Endometrial microvascular endothelial cells (primary cell): ENCODE results near the gene DUSP12. TPM values are rescaled to one million over a fixed set of nuclear protein-coding genes. Genes with fewer than 3 reads are reported as not detected.

ENCODE experiments used
- in situ Hi-C: cut with HindIII; loops from 2 replicates; pipeline ENCODE4 v1.10.0; 2017; ENCODE audit warnings: low sequenced_read_pairs, low pct_unique_long_range_greater_than_20kb; ENCODE audit errors: inconsistent ontology term
- total RNA-seq: library from RNA; depleted of rRNA; stranded (reverse); fragments of >200 nt; gene quantifications from one replicate; pipeline ENCODE4 v1.2.3, GENCODE V29; 2015; ENCODE audit errors: inconsistent ontology term

DUSP12 gene
- total RNA-seq, 1 donor from 2014 or later: 33.3 TPM

- in situ Hi-C loops: loop anchor here (25.0 kb wide), 1 partner anchor 189 kb away; the partner anchor contains the start of gene FCGR3A
These were observed 23.6 kb upstream of the DUSP12 start for GRCh38 chr1:161725908-161726472.

DNA sequence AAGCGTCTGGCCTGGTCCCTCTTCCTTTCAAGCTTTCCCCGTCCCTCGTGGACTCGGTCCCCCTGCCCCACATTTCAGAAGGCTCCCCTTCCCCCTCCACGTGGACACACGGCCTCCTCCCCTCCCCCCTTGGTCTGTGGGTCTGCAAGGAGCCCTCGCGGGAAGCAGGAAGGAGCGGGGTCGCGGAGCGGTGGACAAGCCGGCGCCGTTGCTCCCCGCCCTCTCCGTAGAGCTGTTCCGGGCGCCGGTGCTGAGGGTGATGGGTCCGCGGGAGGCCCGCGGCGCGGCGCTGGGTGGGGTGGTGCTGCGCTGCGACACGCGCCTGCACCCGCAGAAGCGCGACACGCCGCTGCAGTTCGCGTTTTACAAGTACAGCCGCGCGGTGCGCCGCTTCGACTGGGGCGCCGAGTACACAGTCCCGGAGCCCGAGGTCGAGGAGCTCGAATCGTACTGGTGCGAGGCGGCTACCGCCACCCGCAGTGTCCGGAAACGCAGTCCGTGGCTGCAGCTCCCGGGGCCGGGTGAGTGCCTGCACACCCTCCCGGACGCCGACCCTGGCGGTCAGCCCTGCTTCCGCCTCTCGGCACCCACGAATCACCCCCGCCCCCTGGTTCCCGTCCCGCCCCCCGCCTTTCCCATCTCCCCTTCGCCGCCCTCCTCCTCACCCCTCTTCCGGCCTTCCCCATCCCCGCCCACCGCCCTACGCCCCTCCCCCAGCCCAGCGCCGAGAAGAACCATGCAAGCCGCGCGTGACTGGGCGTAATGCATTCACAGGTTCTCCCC is 22.9 kb upstream of the DUSP12 start:
- in situ Hi-C loops: loop anchor here (25.0 kb wide), 1 partner anchor 189 kb away; the partner anchor contains the start of gene FCGR3A

- in situ Hi-C loops: loop anchor here (25.0 kb wide), 1 partner anchor 190 kb away; the partner anchor contains the start of gene FCGR3A
These were observed 22.2 kb upstream of the DUSP12 start for GRCh38 chr1:161727256-161727924.

DNA sequence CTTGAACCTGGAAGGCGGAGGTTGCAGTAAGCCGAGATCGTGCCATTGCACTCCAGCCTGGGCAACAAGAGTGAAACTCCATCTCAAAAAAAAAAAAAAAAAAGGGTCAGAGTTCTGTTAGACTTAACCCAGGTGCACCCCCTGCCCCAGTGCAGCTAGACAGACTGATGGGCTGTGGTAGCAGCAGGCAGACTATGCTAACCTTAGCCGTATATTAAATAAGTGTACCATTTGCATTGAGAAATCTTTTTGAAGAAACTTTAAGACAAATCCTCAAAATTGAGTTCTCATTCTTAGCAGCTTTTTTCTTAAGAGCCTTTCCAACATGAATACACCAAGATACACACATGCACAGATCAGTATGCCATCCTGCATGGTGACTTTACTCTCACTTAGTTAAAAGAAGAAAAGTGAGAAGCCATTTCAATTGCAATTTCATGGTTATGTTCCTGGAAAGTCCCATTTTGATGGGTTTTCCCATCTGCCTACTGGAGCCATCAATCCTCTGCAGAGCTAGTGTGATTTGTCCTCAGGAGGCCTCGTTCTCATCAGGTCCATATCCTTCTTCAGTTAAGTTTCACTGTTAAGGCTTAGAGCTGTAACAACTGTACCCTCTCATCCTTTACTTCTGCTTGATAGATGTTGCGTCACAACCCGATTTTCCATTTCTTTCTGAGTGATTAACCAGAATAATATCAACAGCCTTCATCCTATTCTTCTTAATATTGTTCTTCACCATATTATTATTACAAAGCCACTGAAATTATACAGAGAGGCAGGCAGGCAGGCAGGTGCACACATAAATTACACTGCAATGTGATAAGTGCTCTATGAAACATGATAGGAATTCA is 21.0 kb upstream of the DUSP12 start:
- in situ Hi-C loops: loop anchor here (25.0 kb wide), 1 partner anchor 191 kb away; the partner anchor contains the start of gene FCGR3A

DNA sequence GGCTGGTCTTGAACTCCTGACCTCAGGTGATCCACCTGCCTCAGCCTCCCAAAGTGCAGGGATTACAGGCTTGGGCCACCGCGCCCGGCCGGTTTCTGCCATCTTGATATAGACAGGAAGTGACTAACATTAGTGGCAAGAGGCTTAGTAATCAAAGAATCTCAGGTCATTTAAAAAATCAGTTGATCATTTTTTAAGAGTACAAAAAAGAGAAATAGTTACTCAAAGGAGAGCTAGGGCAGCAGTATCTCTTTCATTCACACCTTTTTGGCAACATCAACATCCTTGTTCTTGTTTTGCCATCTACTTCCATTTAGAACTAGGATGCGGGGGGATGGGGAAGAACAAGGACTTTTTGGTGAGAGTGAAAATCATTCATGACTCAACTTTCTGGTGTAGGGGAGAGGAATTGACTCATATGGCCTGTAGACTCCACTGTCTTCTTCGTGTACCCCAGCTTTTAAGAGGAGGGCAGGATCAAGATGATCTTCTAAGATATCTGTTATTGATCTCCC is 19.5 kb upstream of the DUSP12 start:
- in situ Hi-C loops: loop anchor here (25.0 kb wide), 1 partner anchor 193 kb away; the partner anchor contains the start of gene FCGR3A

- in situ Hi-C loops: loop anchor here (25.0 kb wide), 1 partner anchor 194 kb away; the partner anchor contains the start of gene FCGR3A
These were observed 18.3 kb upstream of the DUSP12 start for GRCh38 chr1:161731241-161731640.

GRCh38 chr1:161731981-161732718 is 17.4 kb upstream of the DUSP12 start:
- in situ Hi-C loops: loop anchor here (25.0 kb wide), 1 partner anchor 195 kb away; the partner anchor contains the start of gene FCGR3A

DNA sequence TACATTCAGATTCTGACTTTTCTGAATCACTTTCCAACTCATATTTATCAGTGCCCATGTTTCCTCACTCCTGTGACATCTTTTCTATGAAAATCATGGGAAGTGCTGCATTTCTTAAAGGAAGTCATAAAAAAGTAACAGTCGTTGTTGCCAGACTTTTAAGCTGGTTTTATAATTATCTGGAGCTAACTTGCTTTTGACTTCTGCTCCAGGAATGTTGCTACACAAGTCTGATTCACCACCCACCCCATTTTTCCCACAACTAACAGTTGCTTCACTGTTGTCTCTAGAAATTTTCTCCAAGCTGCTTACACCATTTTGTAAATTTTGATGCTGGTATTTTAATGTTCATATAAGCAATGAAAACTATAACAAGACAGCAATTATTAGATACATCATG is 16.1 kb upstream of the DUSP12 start:
- in situ Hi-C loops: loop anchor here (25.0 kb wide), 1 partner anchor 196 kb away; the partner anchor contains the start of gene FCGR3A

DNA sequence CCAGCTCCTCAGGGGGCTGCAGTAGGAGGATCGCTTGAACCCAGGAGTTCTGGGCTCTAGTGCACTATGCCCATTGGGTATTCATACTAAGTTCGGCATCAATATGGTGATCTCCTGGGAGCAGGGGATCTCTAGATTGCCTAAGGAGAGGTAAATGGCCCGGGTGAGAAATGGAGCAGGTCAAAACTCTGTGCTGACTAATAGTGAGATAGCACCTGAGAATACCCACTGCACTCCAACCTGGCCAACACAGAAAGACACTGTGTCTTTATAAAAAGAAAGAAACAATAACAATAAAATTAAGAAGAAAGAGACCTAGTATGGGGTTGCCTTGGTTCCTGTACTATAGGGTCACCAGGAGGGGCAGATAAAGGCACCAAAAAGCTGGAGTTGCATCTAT is 13.7 kb upstream of the DUSP12 start:
- in situ Hi-C loops: loop anchor here (25.0 kb wide), 1 partner anchor 199 kb away; the partner anchor contains the start of gene FCGR3A

DNA sequence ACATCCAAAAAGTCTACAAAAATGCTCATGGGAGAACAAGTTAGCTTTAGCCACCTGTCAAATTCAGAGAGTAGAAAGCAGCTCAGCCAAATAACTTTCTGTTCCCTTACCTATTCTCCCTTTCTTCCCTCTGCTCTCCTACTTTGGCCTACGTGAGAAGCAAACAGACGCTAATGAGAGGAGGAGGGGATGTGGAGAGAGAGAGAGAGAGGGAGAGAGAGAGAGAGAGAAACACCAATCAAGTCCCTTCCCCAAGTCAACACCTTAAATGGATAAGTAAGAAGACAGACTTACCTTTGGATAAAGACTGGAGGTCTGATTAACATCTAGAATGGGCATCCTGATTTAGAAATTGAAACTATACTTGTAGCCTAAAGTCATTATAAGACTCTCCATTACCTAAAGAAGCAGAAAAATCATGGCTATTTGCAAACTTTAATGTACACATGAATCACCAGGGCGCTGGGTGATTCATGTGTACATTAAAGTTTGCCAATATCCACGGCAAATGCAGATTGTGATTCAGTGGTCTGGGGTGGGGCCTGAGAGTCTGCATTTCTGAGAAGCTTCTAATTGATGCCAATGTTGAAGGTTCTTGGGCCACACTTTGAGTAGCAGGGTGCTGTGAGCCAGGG is 13.1 kb upstream of the DUSP12 start:
- in situ Hi-C loops: loop anchor here (25.0 kb wide), 1 partner anchor 199 kb away; the partner anchor contains the start of gene FCGR3A

DNA sequence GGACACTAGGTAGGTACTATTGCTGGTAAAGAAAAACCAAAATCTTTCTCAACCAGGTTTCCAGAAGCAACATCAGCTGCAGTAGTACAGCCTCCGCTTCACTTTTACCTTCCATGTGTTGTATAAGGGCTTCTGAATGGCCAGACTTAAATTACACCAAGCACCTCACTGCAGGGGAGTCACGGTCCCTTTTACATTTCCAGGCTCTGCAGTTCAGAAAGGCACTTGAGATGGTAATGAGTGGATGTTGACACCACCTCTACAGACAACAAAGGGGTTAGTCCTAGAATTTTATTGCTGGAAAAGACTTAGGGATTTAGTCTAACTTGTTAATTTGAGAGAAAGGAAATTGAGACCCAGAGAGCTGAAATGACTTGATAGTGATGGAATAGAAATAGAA is 12.0 kb upstream of the DUSP12 start:
- in situ Hi-C loops: loop anchor here (25.0 kb wide), 1 partner anchor 200 kb away; the partner anchor contains the start of gene FCGR3A

- in situ Hi-C loops: loop anchor here (25.0 kb wide), 1 partner anchor 201 kb away; the partner anchor contains the start of gene FCGR3A
These were observed 10.8 kb upstream of the DUSP12 start for GRCh38 chr1:161738627-161739287.

DNA sequence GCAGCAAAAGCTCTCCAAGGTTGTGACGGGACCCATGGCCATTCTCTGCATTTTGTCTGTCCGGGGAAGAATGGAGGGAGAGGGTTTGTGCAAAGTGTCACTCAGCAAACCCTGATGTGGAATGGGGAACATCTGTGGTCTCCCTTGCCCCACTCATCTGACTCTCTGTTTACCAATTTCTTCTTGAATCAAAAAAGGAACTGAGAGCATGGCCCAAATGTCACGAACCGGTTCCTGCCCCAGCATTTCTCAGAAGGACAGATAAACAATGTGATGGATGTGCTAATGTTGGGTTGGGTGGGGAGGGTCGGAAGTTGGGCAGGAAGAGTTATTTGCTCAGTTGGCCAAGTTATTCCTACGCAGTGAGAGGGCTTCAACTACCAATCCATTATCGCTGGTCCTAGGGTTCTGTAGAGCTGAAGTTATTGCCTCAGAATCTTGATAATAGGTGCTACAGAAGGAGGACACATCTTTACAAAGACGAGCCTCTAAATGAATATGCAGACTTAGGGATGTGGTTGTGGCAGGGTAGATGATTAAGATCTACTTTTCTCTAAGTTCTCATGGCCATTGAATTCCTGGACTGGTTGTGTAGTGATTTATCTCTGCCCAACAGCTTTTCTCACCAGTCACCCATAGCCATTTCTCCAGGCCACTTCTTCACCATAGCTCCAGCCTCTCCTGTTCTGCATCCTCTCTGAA is 9.6 kb upstream of the DUSP12 start:
- in situ Hi-C loops: loop anchor here (25.0 kb wide), 1 partner anchor 203 kb away; the partner anchor contains the start of gene FCGR3A

- in situ Hi-C loops: loop anchor here (25.0 kb wide), 1 partner anchor 204 kb away; the partner anchor contains the start of gene FCGR3A
These were observed 8.7 kb upstream of the DUSP12 start for GRCh38 chr1:161740921-161741320.

- in situ Hi-C loops: loop anchor here (25.0 kb wide), 1 partner anchor 206 kb away; the partner anchor contains the start of gene FCGR3A
These were observed 6.4 kb upstream of the DUSP12 start for GRCh38 chr1:161743231-161743630.

DNA sequence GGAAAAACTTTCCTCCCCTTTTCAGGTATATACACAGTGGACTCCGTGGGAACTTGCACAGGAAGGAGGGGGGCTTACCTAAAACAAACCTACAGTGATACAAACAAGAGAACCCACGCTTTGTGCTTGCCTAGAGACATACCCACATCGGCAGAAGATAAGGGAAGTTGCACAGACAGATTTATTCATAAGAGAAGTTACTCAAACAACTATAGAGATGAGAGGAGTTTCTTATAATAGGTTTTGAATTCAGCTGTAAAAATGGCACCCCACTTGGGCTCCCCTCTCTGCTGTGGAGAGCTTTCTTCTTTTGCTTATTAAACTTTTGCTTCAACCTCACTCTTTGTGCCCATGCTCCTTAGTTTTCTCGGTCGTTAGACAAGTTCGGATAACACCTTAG is 1.8 kb upstream of the DUSP12 start:
- in situ Hi-C loops: loop anchor here (25.0 kb wide), 1 partner anchor 210 kb away; the partner anchor contains the start of gene FCGR3A
